ENCODE measurements around the gene DSG2. TPM values are rescaled to one million over a fixed set of nuclear protein-coding genes. Genes with fewer than 3 reads are reported as not detected.
A peak's percentile ranks its signal among the peaks of the same experiment; 100 is the strongest.

DSG2 gene
- total RNA-seq (16.0 TPM), polyA plus RNA-seq (25.7 TPM)
- long read RNA-seq, donor 1 = 0 reads
- long read RNA-seq, donor 2, full-length matches to known transcripts = 7 of 12 reads
- long read RNA-seq, donor 2, partial matches to known transcripts = 5 of 12 reads
- long read RNA-seq, donor 2, other reads (novel, unspliced or antisense) = 0 of 12 reads
- long read RNA-seq, donor 3, full-length matches to known transcripts = 5 of 5 reads
- long read RNA-seq, donor 3, partial matches to known transcripts = 0 of 5 reads
- long read RNA-seq, donor 3, other reads (novel, unspliced or antisense) = 0 of 5 reads
- long read RNA-seq, donor 4, full-length matches to known transcripts = 2 of 2 reads
- long read RNA-seq, donor 4, partial matches to known transcripts = 0 of 2 reads
- long read RNA-seq, donor 4, other reads (novel, unspliced or antisense) = 0 of 2 reads
- long read RNA-seq, donor 5, full-length matches to known transcripts = 8 of 8 reads
- long read RNA-seq, donor 5, partial matches to known transcripts = 0 of 8 reads
- long read RNA-seq, donor 5, other reads (novel, unspliced or antisense) = 0 of 8 reads
- long read RNA-seq, donor 6, full-length matches to known transcripts = 4 of 4 reads
- long read RNA-seq, donor 6, partial matches to known transcripts = 0 of 4 reads
- long read RNA-seq, donor 6, other reads (novel, unspliced or antisense) = 0 of 4 reads
- long read RNA-seq, donor 7, full-length matches to known transcripts = 3 of 3 reads
- long read RNA-seq, donor 7, partial matches to known transcripts = 0 of 3 reads
- long read RNA-seq, donor 7, other reads (novel, unspliced or antisense) = 0 of 3 reads
- long read RNA-seq, donor 8 = 0 reads
- long read RNA-seq, donor 9, full-length matches to known transcripts = 1 of 1 reads
- long read RNA-seq, donor 9, partial matches to known transcripts = 0 of 1 reads
- long read RNA-seq, donor 9, other reads (novel, unspliced or antisense) = 0 of 1 reads
- long read RNA-seq, donor 10, full-length matches to known transcripts = 3 of 3 reads
- long read RNA-seq, donor 10, partial matches to known transcripts = 0 of 3 reads
- long read RNA-seq, donor 10, other reads (novel, unspliced or antisense) = 0 of 3 reads

- Histone ChIP-seq H3K9me3 (ENCODE audit: control insufficient read depth in 2 of 2, insufficient read depth in 1 of 2, low read length in 1 of 2) (peaks cover 0 to 4% of the 10 kb centered on the region in 2 donors), H3K36me3 (ENCODE audit: control insufficient read depth in 2 of 2, insufficient read depth in 2 of 2, low read length in 1 of 2) (no peaks in the 10 kb centered on the region), H3K4me1 (ENCODE audit: control insufficient read depth in 2 of 2, insufficient read depth in 2 of 2, low read length in 2 of 2) (peaks cover 11 to 17% of the 10 kb centered on the region in 2 donors), H3K27ac (ENCODE audit: low read depth in 1 of 2, low read length in 1 of 2) (peak within 1 kb of the TSS; percentile 46 to 71), H3K4me3 (ENCODE audit: low read length in 2 of 2) (peak within 1 kb of the TSS; percentile 83 to 87), H3K27me3 (ENCODE audit: control insufficient read depth in 2 of 2, insufficient read depth in 1 of 2, low read length in 1 of 2) (peaks cover 8 to 20% of the 10 kb centered on the region in 2 donors)
- under 1% methylated on average over 79 of the region's 79 CpGs for WGBS
- peak in 7 of 9 donors; percentile 29 to 73 (median 39) for DNase-seq (ENCODE audit: low read depth in 6 of 9, low spot score in 9 of 9)
These were observed at the start of gene DSG2 for GRCh38 chr18:31497836-31498573. DSG2 (plus strand) TSS chr18:31498177; CDS start chr18:31498252, 75 bp downstream.

GRCh38 chr18:31450409-31450808 is 47.6 kb upstream of the DSG2 start:
- Histone ChIP-seq H3K4me1 (ENCODE audit: control insufficient read depth in 2 of 2, insufficient read depth in 2 of 2, low read length in 2 of 2) (no peaks in the 10 kb centered on the region), H3K27me3 (ENCODE audit: control insufficient read depth in 2 of 2, insufficient read depth in 1 of 2, low read length in 1 of 2) (no peaks in the 10 kb centered on the region), H3K9me3 (ENCODE audit: control insufficient read depth in 2 of 2, insufficient read depth in 1 of 2, low read length in 1 of 2) (no peaks in the 10 kb centered on the region), H3K4me3 (ENCODE audit: low read length in 2 of 2) (no peak overlapping the region), H3K36me3 (ENCODE audit: control insufficient read depth in 2 of 2, insufficient read depth in 2 of 2, low read length in 1 of 2) (no peaks in the 10 kb centered on the region), H3K27ac (ENCODE audit: low read depth in 1 of 2, low read length in 1 of 2) (peak overlapping the region in 1 of 2 donors; percentile 43)
- no peak for DNase-seq (ENCODE audit: low read depth in 6 of 9, low spot score in 9 of 9)

GRCh38 chr18:31451625-31452024 is 46.4 kb upstream of the DSG2 start:
- no peaks in the 10 kb centered on the region for H3K9me3 ChIP-seq (ENCODE audit: control insufficient read depth in 2 of 2, insufficient read depth in 1 of 2, low read length in 1 of 2)
- no peaks in the 10 kb centered on the region for H3K27me3 ChIP-seq (ENCODE audit: control insufficient read depth in 2 of 2, insufficient read depth in 1 of 2, low read length in 1 of 2)
- no peak overlapping the region for H3K4me3 ChIP-seq (ENCODE audit: low read length in 2 of 2)
- H3K27ac ChIP-seq (ENCODE audit: low read depth in 1 of 2, low read length in 1 of 2) = no peak overlapping the region
- DNase-seq (ENCODE audit: low read depth in 6 of 9, low spot score in 9 of 9) = no peak
- no peaks in the 10 kb centered on the region for H3K36me3 ChIP-seq (ENCODE audit: control insufficient read depth in 2 of 2, insufficient read depth in 2 of 2, low read length in 1 of 2)
- 92% methylated on average over 1 of the region's 1 CpG for WGBS
- no peaks in the 10 kb centered on the region for H3K4me1 ChIP-seq (ENCODE audit: control insufficient read depth in 2 of 2, insufficient read depth in 2 of 2, low read length in 2 of 2)

GRCh38 chr18:31454066-31454708 is 43.8 kb upstream of the DSG2 start:
- no peak overlapping the region for H3K4me3 ChIP-seq (ENCODE audit: low read length in 2 of 2)
- DNase-seq (ENCODE audit: low read depth in 6 of 9, low spot score in 9 of 9) = no peak
- H3K27ac ChIP-seq (ENCODE audit: low read depth in 1 of 2, low read length in 1 of 2) = peak overlapping the region in 1 of 2 donors; percentile 56
- H3K9me3 ChIP-seq (ENCODE audit: control insufficient read depth in 2 of 2, insufficient read depth in 1 of 2, low read length in 1 of 2) = no peaks in the 10 kb centered on the region
- no peaks in the 10 kb centered on the region for H3K27me3 ChIP-seq (ENCODE audit: control insufficient read depth in 2 of 2, insufficient read depth in 1 of 2, low read length in 1 of 2)
- H3K36me3 ChIP-seq (ENCODE audit: control insufficient read depth in 2 of 2, insufficient read depth in 2 of 2, low read length in 1 of 2) = no peaks in the 10 kb centered on the region
- no peaks in the 10 kb centered on the region for H3K4me1 ChIP-seq (ENCODE audit: control insufficient read depth in 2 of 2, insufficient read depth in 2 of 2, low read length in 2 of 2)
- WGBS = 85% methylated on average over 3 of the region's 3 CpGs

GRCh38 chr18:31469629-31470028 is 28.3 kb upstream of the DSG2 start:
- no peak overlapping the region for H3K27ac ChIP-seq (ENCODE audit: low read depth in 1 of 2, low read length in 1 of 2)
- no peak overlapping the region for H3K4me3 ChIP-seq (ENCODE audit: low read length in 2 of 2)
- DNase-seq (ENCODE audit: low read depth in 6 of 9, low spot score in 9 of 9) = no peak
- 98% methylated on average over 1 of the region's 1 CpG for WGBS
- H3K4me1 ChIP-seq (ENCODE audit: control insufficient read depth in 2 of 2, insufficient read depth in 2 of 2, low read length in 2 of 2) = no peaks in the 10 kb centered on the region
- H3K27me3 ChIP-seq (ENCODE audit: control insufficient read depth in 2 of 2, insufficient read depth in 1 of 2, low read length in 1 of 2) = no peaks in the 10 kb centered on the region
- no peaks in the 10 kb centered on the region for H3K36me3 ChIP-seq (ENCODE audit: control insufficient read depth in 2 of 2, insufficient read depth in 2 of 2, low read length in 1 of 2)
- H3K9me3 ChIP-seq (ENCODE audit: control insufficient read depth in 2 of 2, insufficient read depth in 1 of 2, low read length in 1 of 2) = no peaks in the 10 kb centered on the region

- no peak for DNase-seq (ENCODE audit: low read depth in 6 of 9, low spot score in 9 of 9)
- Histone ChIP-seq H3K4me3 (ENCODE audit: low read length in 2 of 2) (no peak overlapping the region), H3K27me3 (ENCODE audit: control insufficient read depth in 2 of 2, insufficient read depth in 1 of 2, low read length in 1 of 2) (no peaks in the 10 kb centered on the region), H3K4me1 (ENCODE audit: control insufficient read depth in 2 of 2, insufficient read depth in 2 of 2, low read length in 2 of 2) (no peaks in the 10 kb centered on the region), H3K9me3 (ENCODE audit: control insufficient read depth in 2 of 2, insufficient read depth in 1 of 2, low read length in 1 of 2) (no peaks in the 10 kb centered on the region), H3K27ac (ENCODE audit: low read depth in 1 of 2, low read length in 1 of 2) (no peak overlapping the region), H3K36me3 (ENCODE audit: control insufficient read depth in 2 of 2, insufficient read depth in 2 of 2, low read length in 1 of 2) (no peaks in the 10 kb centered on the region)
- WGBS = 98% methylated on average over 10 of the region's 10 CpGs
These were observed 19.3 kb upstream of the DSG2 start for GRCh38 chr18:31478688-31479087.

GRCh38 chr18:31482051-31482450 is 15.9 kb upstream of the DSG2 start:
- no peaks in the 10 kb centered on the region for H3K4me1 ChIP-seq (ENCODE audit: control insufficient read depth in 2 of 2, insufficient read depth in 2 of 2, low read length in 2 of 2)
- DNase-seq (ENCODE audit: low read depth in 6 of 9, low spot score in 9 of 9) = no peak
- whole genome bisulfite sequencing = 95% methylated on average over 1 of the region's 1 CpG
- no peak overlapping the region for H3K4me3 ChIP-seq (ENCODE audit: low read length in 2 of 2)
- no peaks in the 10 kb centered on the region for H3K27me3 ChIP-seq (ENCODE audit: control insufficient read depth in 2 of 2, insufficient read depth in 1 of 2, low read length in 1 of 2)
- H3K36me3 ChIP-seq (ENCODE audit: control insufficient read depth in 2 of 2, insufficient read depth in 2 of 2, low read length in 1 of 2) = no peaks in the 10 kb centered on the region
- H3K27ac ChIP-seq (ENCODE audit: low read depth in 1 of 2, low read length in 1 of 2) = no peak overlapping the region
- no peaks in the 10 kb centered on the region for H3K9me3 ChIP-seq (ENCODE audit: control insufficient read depth in 2 of 2, insufficient read depth in 1 of 2, low read length in 1 of 2)

- Histone ChIP-seq H3K4me1 (ENCODE audit: control insufficient read depth in 2 of 2, insufficient read depth in 2 of 2, low read length in 2 of 2) (no peaks in the 10 kb centered on the region), H3K4me3 (ENCODE audit: low read length in 2 of 2) (no peak overlapping the region), H3K27ac (ENCODE audit: low read depth in 1 of 2, low read length in 1 of 2) (no peak overlapping the region), H3K27me3 (ENCODE audit: control insufficient read depth in 2 of 2, insufficient read depth in 1 of 2, low read length in 1 of 2) (no peaks in the 10 kb centered on the region), H3K9me3 (ENCODE audit: control insufficient read depth in 2 of 2, insufficient read depth in 1 of 2, low read length in 1 of 2) (no peaks in the 10 kb centered on the region), H3K36me3 (ENCODE audit: control insufficient read depth in 2 of 2, insufficient read depth in 2 of 2, low read length in 1 of 2) (no peaks in the 10 kb centered on the region)
- 89% methylated on average over 2 of the region's 2 CpGs for WGBS
- no peak for DNase-seq (ENCODE audit: low read depth in 6 of 9, low spot score in 9 of 9)
These were observed 14.6 kb upstream of the DSG2 start for GRCh38 chr18:31483396-31483795.

Data from thymus (tissue), 14 donors.